NOMO-1 treated with dmso at 0.1 percent for 144 hours (cell line): ENCODE measurements around the gene NOL4L.

Source experiments
- DNase-seq: peaks from one replicate; lab custom pipeline; 2025; ENCODE audit not compliant: unreplicated experiment; lab: John Stamatoyannopoulos, UW

NOL4L gene

GRCh38 chr20:32449890-32450401 lies 135.2 kb downstream of the NOL4L start:
- no peak for DNase-seq

GRCh38 chr20:32449057-32449889 lies 135.9 kb downstream of the NOL4L start:
- DNase-seq, result no peak

- no peak for DNase-seq
Measured at GRCh38 chr20:32448306-32449056, 136.7 kb downstream of the NOL4L start.

GRCh38 chr20:32447136-32448027 lies 137.8 kb downstream of the NOL4L start:
- no peak for DNase-seq

- DNase-seq, result no peak
Measured at GRCh38 chr20:32446301-32447100, 138.6 kb downstream of the NOL4L start.

GRCh38 chr20:32445539-32446273 lies 139.4 kb downstream of the NOL4L start:
- DNase-seq, result no peak

GRCh38 chr20:32444474-32445220 lies 140.5 kb downstream of the NOL4L start:
- DNase-seq, result no peak

GRCh38 chr20:32443386-32443974 lies 141.7 kb downstream of the NOL4L start:
- no peak for DNase-seq

GRCh38 chr20:32442630-32443373 lies 142.3 kb downstream of the NOL4L start:
- no peak for DNase-seq

- no peak for DNase-seq
Measured at GRCh38 chr20:32441638-32442037, 143.5 kb downstream of the NOL4L start.

GRCh38 chr20:32440758-32441078 lies 144.4 kb downstream of the NOL4L start:
- DNase-seq, result no peak

GRCh38 chr20:32440069-32440757 lies 144.9 kb downstream of the NOL4L start:
- DNase-seq, result no peak

- DNase-seq, result no peak
Measured at GRCh38 chr20:32439132-32439829, 145.9 kb downstream of the NOL4L start.

GRCh38 chr20:32438331-32438858 lies 146.7 kb downstream of the NOL4L start:
- DNase-seq, result no peak

GRCh38 chr20:32437391-32438074 lies 147.6 kb downstream of the NOL4L start:
- no peak for DNase-seq

- DNase-seq, result no peak
Measured at GRCh38 chr20:32436968-32437367, 148.2 kb downstream of the NOL4L start.
